Measurements from ENCODE around the gene ARSG.
"Not testable (repeated sequence)": the region's sequence is repeated elsewhere in the genome, so short reads cannot be mapped to it uniquely, and the experiment has no call there.

The ARSG gene

GRCh38 chr17:68397108-68397536 lies 105.8 kb downstream of the ARSG start:
- DNase-seq (ENCODE audit: low read depth in 2 of 2), result no peak

DNA sequence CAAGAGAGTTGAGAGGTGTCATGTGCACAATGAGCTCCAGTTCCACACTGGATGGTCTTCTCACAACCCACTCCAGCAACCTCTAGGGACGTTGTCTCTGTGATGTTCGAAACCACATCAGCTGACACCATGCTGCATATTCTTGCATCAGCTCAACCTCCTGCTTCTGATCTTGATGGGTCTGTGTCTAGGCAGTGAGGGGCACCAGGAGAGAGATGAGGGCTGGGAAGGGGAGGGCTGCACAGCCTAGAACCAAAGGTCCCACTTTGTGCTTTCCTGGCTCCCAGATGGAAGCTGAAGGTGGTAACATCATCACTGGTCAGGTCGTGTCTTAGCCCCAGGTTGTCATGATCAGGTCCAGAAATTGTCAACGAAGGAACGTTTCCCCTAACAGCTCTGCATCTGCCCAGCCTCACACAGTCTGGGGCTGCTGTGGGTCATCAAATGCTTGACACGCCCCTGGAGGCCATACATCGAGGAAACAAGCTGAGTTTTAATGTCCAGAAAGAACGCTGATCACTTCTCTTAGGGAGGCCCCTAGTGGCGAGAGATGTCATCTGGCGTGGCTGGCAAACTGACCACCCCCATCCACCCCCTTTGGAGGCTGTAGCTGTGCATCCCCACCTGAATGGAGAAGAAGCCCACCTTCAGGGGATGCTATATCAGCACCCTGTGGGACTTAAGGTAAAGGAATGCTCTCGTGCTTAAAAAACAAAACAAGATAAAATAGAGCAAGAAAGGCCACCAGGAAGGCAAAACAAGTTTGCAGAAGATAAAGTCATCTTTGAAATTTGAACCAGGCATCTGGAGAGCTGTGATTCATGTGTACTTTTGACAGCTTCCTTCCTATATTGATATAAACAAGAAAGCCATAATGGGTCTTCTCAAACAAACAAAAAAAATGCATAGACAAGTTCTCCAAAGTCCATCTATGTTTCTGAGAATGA lies 107.7 kb downstream of the ARSG start:
- DNase-seq (ENCODE audit: low read depth in 2 of 2), result no peak

DNA sequence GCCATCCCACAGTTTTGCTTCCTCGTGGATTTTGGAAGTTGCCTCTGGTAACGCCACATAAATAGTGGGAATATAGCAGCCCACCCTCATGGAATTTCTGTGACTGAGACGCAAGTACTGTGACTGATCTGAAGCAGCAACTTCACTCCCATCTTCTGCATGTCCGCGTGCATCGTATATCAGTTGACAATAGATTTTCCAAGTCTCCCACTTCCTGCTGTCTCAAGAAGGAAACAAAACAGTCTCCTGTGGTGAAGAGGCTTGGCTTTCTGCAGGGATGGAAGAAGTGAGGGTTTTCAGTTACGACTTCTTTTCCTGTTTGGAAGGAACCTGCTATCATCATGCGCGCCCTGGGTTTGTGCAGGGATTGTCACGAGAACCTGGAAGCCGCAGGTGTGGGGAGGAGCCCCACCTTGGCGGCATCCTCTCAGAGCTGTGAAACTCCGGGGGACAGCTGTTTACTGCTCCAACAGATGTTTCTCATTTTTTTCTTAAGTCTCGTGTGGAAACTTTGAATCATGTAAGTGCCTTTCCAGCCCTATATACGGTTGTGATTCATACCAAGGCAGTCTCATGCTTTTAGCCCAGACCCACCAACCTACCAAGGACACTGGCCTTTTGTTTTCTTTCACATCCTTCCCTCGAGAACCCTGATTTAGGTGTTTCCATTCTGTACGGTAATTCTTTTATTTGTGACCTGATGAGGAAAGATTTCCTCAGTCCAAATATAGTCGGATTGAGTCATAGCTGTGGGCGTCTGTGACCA lies 108.5 kb downstream of the ARSG start:
- peak in 1 of 2 donors; percentile 13 for DNase-seq (ENCODE audit: low read depth in 2 of 2)

- DNase-seq (ENCODE audit: low read depth in 2 of 2), result no peak
These were observed 109.1 kb downstream of the ARSG start for GRCh38 chr17:68400404-68400735.

GRCh38 chr17:68401288-68401687 lies 110.0 kb downstream of the ARSG start:
- no peak for DNase-seq (ENCODE audit: low read depth in 2 of 2)

DNA sequence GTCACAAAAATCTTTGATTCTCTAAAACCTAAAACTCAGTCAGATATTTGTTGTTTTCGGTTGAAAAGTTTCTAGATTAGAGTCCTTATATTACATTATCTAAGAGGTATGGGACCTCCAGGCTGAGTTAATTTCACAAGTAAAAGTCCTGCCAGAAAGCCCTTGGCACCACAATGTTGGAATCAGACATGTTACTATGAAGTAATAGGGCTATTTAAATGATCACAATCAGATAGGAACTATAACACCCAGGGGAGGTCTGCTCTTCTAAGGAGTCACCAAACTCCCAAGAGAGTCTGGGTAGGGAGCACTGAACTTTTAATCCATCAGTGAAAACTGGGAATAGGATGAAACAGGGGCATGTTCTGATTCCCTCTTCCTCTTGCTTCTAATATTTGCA lies 111.8 kb downstream of the ARSG start:
- no peak for DNase-seq (ENCODE audit: low read depth in 2 of 2)

DNA sequence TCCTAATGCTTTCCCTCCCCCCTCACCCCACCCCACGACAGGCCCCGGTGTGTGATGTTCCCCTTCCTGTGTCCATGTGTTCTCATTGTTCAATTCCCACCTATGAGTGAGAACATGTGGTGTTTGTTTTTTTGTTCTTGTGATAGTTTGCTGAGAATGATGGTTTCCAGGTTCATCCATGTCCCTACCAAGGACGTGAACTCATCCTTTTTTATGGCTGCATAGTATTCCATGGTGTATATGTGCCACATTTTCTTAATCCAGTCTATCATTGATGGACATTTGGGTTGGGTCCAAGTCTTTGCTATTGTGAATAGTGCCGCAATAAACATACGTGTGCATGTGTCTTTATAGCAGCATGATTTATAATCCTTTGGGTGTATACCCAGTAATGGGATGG lies 112.5 kb downstream of the ARSG start:
- DNase-seq (ENCODE audit: low read depth in 2 of 2), result not testable (repeated sequence)

- DNase-seq (ENCODE audit: low read depth in 2 of 2), result not testable (repeated sequence)
These were observed 116.4 kb downstream of the ARSG start for GRCh38 chr17:68407656-68408055.

- peak; percentile 17 to 44 for DNase-seq (ENCODE audit: low read depth in 2 of 2)
These were observed 122.6 kb downstream of the ARSG start for GRCh38 chr17:68413597-68414560.

DNA sequence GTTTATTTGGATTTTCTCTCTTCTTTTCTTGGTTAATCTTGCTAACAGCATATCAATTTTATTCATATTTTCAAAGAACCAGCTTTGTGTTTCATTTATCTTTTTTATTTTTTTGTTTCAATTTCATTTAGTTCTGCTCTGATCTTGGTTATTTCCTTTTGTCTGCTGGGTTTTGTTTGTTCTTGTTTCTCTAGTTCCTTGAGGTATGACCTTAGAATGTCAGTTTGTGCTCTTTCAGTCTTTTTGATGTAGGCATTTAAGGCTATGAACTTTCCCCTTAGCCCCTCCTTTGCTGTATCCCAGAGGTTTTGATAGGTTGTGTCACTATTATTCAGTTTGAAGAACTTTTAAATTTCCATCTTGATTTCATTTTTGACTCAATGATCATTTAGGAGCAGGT lies 123.6 kb downstream of the ARSG start:
- DNase-seq (ENCODE audit: low read depth in 2 of 2), result not testable (repeated sequence)

- DNase-seq (ENCODE audit: low read depth in 2 of 2), result no peak
These were observed 126.0 kb downstream of the ARSG start for GRCh38 chr17:68417317-68417716.

GRCh38 chr17:68418876-68419275 lies 127.6 kb downstream of the ARSG start:
- DNase-seq (ENCODE audit: low read depth in 2 of 2), result no peak

DNA sequence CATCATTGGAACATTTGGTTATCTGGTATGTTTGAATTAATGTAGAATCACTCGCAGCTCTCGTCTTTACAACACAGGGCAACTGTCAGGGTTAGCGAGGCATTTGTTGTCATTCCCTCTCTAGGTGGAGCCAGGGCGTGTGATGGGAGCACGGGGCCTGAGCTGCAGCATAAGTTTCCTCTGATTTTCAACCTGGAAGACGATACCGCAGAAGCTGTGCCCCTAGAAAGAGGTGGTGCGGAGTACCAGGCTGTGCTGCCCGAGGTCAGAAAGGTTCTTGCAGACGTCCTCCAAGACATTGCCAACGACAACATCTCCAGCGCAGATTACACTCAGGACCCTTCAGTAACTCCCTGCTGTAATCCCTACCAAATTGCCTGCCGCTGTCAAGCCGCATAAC lies 128.8 kb downstream of the ARSG start:
- no peak for DNase-seq (ENCODE audit: low read depth in 2 of 2)

- DNase-seq (ENCODE audit: low read depth in 2 of 2), result no peak
These were observed 130.2 kb downstream of the ARSG start for GRCh38 chr17:68421486-68421885.

DNA sequence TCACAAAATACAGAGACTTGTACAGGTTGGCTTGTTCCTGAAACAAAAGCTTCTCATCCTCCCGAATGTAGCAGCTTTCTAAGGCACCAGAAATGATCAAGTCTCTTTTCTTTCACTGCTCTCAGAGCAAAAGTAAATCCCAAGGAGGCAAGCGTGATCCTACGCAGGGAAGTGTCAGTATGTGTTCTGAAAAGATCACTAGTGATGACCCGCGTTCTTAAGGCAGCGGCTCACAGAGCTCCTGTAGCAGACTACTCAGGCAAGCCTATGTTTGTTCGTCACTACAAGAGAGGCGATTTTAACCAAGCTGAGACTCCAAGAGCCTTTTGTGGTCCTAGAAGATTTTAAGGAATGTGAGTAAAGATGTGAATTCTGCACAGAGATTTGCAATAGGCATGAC lies 131.5 kb downstream of the ARSG start:
- DNase-seq (ENCODE audit: low read depth in 2 of 2), result no peak

- no peak for DNase-seq (ENCODE audit: low read depth in 2 of 2)
These were observed 132.0 kb downstream of the ARSG start for GRCh38 chr17:68423251-68423650.

DNA sequence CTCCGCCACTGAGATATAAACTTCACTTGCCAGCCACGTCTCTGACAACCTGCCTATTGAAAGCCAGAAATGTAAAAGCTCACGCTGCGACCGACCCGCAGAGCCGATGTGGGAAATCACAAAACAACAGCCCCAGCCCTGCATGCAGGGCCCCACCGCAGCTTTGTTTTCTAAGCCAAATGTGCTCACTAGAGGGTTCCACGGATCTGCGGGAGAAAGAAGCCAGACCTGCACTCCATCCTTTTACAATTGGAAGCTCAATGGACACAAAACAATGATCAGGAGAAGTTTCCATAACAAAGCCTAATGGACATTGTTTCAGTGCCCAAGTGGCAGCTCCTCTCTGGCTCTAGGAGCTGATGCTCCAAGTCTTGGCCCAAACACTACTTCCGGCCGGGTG lies 132.9 kb downstream of the ARSG start:
- no peak for DNase-seq (ENCODE audit: low read depth in 2 of 2)

GRCh38 chr17:68424861-68425260 lies 133.6 kb downstream of the ARSG start:
- no peak for DNase-seq (ENCODE audit: low read depth in 2 of 2)

DNA sequence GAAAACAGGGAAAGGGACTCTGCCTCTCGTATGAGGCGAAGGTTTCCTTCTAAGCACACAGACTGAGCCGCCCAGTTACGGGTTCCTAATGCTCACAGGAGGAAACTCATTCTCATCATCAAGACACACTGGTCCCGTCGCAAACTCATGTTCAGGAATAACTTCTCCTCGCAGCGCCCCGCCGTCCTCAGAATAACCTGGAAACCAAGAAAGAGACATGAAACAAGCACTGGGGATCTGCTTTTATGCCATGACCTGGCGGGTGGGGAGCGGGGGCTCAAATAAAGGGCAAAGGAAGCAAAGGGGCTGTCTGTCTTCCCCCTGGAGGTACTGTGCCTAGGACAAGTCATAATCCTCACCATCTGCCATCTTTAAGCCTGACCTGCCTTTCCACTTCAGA lies 134.7 kb downstream of the ARSG start:
- no peak for DNase-seq (ENCODE audit: low read depth in 2 of 2)

GRCh38 chr17:68427575-68427974 lies 136.3 kb downstream of the ARSG start:
- no peak for DNase-seq (ENCODE audit: low read depth in 2 of 2)

DNA sequence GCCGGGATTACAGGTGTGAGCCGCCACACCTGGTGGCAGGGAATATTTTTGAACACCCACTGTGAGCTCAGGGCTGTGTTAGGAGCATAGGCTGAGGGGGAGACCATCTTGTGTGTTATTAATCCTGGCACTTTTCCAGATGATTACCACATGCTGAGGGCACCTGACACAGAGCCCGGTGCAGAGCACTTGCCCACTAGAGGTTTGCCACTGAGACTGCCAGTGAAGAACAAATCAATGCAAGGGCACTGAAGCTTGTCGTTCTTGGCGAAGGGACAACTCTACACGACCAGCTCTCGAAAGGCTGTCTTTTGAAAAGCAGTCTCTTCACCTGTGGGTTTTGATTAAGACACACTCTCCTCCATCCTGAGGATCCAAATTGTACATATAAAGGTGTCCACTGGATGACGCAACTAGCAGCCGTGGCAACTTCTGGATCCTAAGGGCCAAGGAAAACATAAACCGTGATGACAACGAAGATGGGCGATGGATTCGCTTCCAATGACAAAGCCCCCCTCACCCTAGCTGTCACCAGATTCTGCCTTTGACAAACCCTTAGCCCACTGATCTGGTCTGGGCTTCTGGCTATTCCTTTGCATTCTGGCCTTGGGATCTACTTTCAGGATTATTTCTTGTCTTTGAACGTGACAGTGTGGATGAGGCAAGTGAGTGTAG lies 137.3 kb downstream of the ARSG start:
- no peak for DNase-seq (ENCODE audit: low read depth in 2 of 2)

All from stimulated activated CD8-positive, alpha-beta memory T cell treated with anti-CD3 and anti-CD28 coated beads, Interleukin-15, amount 100 ng/mL, for 4 hours (primary cell).